DMS53 treated with DMSO at 0.1 percent for 48 hours (cell line): ENCODE data around the gene CYP4A22.
A peak's percentile ranks its signal among the peaks of the same experiment; 100 is the strongest.
"Not testable (repeated sequence)": the region's sequence is repeated elsewhere in the genome, so short reads cannot be mapped to it uniquely, and the experiment has no call there.

Source experiments
- DNase-seq: peaks from one replicate; lab custom pipeline; 2025; ENCODE audit not compliant: unreplicated experiment; lab: John Stamatoyannopoulos, UW

CYP4A22 gene

DNA sequence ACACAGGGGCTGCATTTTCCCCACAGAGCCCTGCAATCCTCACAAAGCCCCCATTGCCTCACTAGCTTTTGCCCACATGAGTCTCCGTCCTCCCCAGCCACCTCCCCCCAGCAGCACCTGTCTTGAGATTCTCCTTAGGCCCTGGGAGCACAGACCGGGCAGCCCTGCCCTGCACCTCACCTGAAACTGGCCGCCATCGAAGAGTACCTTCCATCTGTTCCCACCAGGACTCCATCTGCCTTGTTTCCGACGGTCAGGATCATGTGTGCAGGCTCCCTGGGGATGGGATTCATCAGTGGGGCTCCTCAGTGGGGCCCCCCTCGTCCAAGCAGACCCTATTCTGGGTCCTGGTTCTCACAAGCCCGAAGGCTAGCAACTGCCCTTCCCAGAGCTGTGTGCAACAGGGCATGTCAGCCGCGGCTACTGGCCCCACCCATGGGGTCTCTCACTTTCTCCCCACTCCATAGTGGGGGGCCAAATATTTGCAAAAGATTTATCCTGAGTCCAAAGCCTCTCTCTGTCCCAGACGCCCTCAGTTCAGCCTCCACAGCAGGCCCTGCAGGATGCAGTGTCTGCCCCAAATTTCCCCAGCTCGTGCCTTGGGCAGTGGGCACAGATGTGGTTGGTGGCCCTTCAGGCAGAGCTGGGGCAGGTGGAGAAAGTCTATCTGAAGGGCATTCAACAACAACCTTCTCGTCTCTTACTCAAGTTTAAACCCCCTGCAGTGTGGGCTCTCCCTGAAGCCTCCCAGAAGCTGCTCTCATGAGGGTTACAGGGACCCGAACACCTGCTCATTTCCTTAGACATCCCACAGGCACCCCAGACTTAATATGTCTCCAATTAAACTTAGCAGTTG, 47.8 kb downstream of the CYP4A22 start:
- DNase-seq = no peak

DNA sequence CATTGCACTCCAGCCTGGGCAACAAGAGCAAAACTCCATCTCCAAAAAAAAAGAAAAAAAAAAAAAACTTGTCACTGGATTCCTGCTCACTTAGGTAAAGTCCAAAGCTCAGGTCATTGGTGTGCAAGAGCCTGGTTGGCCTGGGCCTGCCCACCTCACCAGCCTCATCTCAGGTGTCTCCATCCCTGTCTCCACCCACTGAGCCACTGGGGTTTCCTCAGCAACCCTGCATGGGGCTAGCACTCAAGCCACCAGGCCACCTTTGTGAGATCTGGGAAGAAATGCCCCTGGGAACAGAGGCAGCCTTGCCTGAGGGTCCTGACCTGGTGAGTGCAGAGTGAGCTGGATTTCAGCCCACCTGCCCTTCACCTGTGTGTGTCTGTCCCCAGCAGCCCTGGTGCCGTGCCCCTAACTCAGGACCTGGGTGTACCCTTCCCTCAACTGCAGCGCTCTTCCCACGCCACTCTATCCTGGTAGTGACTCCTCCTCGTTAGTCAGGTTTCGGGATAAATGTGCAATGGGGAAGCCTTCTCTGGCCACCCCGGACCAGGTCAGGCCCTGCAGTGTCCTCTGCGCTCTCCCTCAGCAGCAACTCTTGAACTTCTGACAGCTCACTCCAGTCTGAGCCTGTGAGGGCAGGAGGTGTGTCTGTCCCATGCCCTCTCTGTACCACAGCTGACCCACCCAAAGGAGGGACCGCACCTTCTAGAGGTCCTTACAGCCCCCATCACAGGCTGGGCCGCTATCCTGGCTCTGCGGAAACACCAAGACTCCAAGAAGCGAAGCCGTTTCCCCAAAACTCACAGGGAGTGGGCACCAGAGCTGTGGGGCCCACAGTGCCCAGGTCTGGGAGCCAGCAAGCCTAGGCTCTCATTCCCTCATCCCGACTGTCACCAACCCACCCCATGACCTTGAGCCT, 49.3 kb downstream of the CYP4A22 start:
- no peak for DNase-seq

DNA sequence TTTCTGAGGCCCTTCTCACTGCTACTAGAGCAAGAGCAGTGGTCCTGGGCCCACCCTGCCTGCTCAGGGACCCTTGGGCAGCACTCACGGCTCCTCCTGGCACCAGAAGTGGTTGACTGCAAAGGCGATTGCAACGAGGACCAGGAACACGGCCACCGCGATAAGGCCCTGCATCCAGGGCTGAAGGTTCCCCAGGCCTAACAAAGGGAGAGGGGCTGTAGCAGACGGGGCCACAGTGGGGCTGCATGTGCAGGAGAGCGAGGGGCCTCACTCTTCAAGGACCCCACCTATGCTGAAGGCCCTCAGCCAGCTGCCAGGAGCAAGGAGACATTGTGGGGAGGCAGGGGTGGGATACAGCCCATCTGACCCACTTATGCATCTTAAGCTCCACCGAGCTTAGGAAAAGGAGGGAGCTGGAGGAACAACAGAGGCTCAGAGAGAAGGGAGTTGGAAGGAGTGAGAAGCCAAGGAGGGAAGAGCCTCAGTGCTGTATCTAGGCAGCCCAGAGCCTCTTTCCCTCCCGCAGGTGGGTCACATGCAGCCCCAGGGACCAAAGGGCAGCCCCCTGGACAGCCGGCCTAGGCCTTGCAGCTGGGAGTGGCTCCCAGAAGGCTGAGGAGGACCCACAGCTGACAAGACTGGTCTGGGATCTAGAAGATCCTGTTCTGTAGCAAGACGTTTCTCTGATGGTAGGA, 50.1 kb downstream of the CYP4A22 start:
- no peak for DNase-seq

DNA sequence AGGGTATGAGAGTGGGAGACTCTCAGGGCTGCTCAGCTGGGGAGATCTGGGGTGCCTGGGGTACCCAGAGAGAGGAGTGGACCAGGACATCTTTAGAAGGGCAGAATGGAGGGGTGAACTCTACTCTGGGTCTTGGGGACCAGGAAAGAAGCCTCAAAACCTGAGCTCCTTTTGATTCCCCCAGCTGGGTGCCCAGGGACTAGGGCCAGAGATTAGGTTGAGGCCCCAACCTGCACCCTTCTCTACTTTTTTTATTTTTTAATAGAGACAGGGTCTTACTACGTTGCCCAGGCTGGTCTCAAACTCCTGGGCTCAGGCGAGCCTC, 50.6 kb downstream of the CYP4A22 start:
- no peak for DNase-seq

DNA sequence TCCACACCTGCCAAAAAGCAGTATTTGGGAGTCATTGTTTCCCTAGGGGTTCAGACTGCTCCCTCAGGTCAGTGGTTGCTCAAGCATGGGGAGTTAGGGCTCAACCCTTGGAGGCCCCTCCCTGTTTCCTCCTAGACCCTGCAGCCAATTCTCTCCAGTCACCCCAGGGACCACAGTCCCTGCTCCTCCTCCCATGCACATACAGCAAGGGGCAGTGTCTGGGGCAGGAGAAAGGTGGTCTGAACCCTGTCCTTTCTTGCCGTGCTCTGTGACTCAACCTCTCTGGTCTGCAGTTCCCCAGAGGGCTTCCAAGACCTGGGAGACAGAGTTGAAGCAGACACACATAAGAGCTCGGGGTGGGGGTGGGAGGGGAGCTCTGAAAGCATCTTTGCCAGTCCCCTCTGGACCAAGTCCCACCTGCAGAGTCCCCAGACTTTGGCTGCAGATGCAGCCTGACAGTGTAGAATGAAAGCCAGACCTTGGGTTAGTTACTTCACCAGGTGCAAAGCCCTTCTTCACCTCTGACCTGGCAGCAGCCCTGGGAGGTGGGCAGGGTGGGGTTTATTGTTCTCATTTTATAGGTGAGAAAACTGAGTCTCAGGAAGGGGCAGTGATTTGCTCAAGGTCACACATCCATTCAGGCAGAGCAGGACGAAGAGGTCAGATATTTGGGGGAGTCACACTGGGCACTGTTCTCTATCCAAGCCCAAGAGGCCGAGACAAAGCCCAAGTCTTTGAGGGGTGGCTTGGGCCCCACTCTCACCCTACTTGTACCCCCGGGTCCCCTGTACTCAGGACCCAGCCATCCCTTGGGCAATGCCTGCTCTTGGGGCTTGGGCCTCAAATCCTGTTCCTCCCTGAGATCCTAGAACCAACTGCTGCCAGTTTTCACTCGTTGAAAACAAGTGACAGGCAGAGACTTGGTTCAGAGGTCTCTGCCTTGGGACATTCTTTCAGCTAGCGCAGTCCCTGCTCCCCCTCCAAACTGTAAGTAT, 51.8 kb downstream of the CYP4A22 start:
- no peak for DNase-seq

DNA sequence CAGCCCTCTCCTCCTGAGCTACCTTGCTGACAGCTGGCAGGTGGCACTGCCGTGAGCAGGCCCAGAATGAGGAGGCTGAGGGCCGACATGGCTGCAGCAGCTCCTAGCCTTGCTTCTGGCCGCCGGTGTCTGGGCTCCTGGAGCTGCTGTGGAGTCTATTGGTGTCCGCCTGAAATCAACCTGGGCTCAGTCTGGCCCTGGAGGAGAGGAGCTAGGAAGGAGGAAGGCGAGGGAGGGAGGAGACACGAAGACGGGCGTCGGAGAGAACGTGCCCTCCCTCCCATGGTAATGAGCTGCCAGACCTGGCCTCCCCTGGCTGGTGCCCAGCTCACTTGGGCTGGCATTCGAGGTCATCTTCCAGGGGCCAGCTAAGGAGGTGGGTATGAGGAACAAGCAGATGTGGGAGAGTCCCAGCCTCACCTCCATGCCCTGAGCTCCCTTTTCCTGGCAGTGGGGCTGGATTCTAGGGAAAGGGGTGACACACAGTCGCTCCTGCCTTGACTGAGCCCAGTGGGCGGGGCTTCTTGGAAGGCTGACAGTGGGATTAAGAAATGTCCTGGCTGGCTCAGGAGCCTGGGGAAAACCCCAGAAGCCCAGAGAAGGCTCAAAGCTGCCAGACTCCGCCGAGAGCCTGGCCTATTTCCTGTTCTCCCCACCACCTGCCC, 52.7 kb downstream of the CYP4A22 start, which contains the start of gene PDZK1IP1:
PDZK1IP1 (minus strand) TSS at position 193 of the 665 bp plus-strand sequence; CDS start at position 89, 104 bp downstream.
- DNase-seq = no peak

DNA sequence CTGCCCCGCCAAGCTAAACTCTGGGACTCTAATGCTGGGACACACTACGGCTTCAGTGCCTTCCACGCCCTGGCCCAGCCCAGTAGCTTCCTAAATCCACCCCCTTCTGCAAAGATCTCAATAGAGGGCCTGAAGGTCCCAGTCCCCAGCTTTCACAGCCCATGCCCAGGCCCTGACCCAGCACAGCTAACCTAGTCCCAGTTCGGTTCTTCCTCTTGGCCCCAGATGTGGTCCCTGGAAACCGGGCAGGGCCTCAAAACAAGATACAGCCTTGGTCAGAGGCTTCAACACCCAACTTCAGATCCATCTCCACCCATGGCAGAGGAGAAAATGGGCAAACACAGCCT, 53.2 kb downstream of the CYP4A22 start:
- DNase-seq = no peak

DNA sequence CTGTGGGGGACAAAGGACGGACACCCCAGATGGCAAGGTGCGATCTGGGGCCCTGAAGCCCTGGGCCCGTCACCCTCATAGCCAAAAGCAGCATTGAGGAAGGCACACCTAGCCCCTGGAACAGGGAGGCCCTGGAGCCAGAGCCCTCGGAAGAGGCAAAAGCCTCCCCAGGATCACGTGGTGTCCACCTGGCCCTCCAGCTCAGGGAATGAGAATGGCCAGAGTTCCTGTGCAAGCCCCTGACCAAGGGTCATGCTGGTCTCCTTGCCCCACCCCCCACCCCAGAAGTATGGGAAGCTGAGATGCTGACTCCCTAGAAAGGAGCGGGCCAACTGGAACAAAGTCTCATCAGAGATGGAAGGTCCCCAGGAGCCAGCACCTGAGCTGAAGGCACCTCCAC, 53.6 kb downstream of the CYP4A22 start:
- DNase-seq = no peak

DNA sequence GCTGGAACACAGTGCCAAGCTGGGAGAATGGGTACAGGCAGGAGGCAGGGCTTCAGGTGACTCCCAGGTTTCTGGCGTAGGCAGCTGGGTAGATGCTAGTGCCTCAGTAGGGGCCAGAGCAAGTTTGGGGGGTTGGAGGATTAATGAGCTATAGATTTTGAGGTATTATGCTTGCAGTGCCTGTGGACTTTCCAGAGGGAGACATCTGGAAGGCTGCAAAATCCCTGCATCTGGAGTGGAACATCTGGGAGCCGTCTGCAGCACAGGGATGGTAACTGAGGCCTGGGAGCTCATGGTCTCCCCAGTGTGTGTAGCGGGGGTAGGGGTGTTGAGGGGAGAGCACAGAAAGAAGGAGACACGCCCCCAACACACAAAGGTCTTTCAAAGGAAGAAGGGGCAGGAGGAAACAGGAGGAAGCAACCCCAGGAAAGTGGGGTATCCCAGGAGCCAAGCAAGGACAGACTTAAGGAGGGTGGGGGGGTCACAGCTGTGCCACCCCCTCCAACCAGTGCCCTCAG, 54.8 kb downstream of the CYP4A22 start:
- no peak for DNase-seq

DNA sequence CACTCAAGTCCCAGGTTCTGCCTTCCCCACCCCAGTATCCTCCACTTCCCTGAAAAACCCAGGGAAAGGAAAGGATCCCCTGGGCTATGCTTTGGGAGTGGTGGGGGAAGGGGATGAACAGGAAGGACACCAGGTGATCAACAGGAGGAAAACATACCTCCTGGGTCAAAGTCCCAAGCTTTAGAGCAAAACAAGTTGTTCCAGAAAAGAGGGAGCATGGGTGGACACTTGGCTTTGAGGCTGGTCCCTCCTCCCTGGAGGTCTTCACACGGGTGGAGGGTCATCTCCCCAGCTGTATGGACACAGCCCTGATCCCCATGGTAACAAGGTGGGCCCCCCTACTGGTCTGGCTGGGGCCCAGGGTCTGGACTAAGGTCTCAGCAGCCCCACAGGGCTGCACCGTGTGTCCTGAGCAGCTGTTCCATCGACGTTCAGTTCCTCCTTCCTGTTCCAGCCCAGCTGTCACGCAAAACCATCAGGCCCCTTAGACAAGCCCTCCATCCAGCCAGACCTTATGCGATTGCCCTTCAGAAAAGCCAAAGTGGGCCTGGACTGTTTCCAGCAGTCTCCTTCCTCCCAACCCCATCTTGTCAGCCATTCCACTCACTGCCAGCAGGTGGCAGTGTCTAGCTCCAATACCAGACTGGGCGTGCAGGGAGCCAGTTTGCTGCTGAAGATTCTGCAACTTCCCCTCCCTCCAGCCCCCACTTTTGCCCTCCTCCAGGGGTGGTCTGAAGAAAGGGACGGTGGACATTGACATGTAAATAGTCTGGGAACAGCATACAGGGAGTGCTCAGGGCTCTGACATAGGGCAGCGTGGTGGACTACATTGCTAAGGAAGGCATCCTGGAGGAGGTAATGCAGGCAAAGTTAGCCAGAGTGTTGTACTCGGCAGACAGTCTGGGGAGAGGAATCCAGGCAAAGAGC, 55.5 kb downstream of the CYP4A22 start:
- DNase-seq = peak; percentile 84

DNA sequence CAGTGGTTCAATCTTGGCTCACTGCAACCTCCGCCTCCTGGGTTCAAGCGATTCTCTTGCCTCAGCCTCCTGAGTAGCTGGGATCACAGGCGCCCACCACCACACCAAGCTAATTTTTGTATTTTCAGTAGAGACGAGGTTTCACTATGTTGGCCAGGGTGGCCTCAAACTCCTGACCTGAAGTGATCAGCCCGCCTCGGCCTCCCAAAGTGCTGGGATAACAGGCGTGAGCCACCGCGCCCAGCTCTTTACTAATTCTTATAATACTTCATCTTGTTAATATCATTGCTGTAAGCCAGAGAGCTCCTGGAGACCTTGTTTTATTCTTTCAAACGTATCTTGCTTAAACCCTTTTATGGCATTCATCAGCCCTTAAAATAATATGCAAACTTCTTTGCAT, 56.3 kb downstream of the CYP4A22 start:
- not testable (repeated sequence) for DNase-seq

DNA sequence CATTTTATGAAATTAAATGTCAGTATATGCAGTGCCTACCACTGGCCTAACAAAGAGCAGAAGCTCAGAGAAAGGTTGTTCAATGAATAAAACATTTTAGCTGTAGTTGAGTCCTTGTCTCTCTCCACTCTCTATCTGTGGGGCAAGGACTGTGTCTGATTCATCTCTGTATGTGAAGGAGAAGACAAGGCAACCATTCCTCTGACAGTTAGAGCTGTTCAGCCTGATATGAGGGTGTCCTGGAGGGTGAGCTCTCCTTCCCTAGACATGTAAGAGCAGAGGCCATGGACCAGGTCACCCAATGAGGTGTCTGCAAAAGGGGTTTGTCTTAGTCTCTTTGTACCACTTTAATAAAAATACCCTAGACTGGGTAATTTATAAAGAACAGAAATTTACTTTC, 57.1 kb downstream of the CYP4A22 start:
- no peak for DNase-seq

DNA sequence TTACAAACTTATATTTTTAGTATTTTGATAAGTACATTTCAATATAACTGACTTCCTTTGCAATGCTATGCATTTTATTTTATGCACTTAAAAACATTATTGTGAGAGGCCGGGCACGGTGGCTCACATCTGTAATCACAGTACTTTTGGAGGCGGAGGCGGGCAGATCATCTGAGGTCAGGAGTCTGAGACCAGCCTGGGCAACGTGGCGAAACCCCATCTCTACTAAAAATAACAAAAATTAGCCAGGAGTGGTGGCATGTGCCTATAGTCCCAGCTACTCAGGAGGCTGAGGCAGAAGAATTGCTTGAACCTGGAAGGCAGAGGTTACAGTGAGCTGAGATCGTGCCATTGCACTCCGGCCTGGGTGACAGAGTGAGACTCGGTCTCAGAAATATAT, 58.7 kb downstream of the CYP4A22 start:
- DNase-seq = not testable (repeated sequence)

DNA sequence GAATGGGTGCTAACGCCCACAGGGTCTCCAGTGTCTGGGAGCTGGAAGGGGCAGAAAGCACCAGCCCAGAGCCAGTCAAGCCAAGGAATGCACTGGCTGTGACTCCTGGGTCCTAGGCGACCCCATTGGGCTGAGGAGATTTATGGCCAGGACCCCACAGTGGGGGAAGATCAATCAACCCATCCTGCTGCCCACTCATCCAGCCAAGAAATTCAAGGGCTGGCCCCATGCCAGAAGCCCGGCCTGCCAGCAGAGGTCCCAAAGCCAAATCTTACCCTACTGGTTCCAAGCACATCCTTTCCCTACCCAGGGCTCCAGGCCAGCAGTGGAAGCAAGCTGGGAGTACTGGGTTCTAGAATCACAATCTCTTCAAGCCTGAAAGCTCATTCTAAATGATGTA, 59.4 kb downstream of the CYP4A22 start:
- no peak for DNase-seq

DNA sequence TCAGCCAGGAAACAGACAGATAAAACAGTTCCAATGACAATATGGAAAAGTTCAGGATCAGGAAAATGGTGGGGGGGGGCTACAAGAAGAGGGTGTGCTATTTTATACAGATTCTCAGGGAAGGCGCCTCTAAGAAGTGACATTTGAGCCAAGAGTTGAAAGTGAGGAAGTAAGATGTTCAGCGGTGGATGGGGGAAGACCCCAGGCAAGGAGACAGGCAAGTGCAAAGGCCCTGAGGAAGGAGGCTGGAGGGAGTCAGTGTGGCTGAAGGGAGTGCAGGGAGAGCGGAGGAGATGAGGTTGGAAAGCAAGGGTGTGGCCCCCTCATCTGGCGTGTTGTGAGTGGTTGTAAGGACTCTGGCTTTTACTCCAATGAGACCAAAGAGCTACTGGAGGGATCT, 61.0 kb downstream of the CYP4A22 start:
- no peak for DNase-seq
